NCI-H128 (cell line): ENCODE data around the gene KIAA0232.
"Not testable (repeated sequence)": the region's sequence is repeated elsewhere in the genome, so short reads cannot be mapped to it uniquely, and the experiment has no call there.

Experiments
- DNase-seq: peaks from one replicate; lab custom pipeline; 2025; ENCODE audit not compliant: unreplicated experiment; lab: John Stamatoyannopoulos, UW

The KIAA0232 gene

DNA sequence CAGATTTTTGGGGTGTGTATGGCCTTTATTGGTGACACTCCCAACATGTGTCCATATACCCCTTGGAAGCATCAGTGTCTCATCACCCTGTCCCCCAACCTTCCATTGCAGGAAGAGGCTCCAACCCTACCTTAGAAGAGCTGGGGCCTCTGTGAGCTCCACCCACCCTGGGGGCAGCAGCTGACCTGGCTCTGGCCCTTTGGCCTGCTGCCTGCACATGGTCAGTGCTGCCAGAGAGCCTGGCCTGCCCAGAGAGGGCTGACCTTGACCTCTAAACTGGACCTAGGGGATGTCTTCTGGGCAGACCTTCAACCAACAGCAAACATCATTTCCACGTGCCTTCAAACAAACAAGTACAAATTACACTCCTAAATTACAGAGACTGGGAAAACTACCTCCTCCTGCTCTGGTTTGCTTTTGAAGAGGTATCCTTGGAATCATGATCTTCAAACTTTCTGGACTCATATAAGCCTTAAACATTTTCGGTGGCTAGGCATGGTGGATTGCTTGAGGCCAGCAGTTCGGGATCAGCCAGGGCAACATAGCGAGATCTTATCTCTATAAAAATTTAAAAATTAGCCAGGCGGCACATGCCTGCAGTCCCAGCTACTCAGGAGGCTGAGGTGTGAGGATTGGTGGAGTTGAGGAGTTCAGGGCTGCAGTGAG lies 27.3 kb upstream of the KIAA0232 start:
- no peak for DNase-seq

DNA sequence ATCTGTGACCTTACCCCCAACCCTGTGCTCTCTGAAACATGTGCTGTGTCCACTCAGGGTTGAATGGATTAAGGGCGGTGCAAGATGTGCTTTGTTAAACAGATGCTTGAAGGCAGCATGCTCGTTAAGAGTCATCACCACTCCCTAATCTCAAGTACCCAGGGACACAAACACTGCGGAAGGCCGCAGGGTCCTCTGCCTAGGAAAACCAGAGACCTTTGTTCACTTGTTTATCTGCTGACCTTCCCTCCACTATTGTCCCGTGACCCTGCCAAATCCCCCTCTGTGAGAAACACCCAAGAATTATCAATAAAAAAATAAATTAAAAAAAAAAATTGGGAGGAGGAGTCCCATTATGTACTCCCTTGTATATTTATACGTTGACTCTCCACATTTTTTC lies 26.2 kb upstream of the KIAA0232 start:
- not testable (repeated sequence) for DNase-seq

DNA sequence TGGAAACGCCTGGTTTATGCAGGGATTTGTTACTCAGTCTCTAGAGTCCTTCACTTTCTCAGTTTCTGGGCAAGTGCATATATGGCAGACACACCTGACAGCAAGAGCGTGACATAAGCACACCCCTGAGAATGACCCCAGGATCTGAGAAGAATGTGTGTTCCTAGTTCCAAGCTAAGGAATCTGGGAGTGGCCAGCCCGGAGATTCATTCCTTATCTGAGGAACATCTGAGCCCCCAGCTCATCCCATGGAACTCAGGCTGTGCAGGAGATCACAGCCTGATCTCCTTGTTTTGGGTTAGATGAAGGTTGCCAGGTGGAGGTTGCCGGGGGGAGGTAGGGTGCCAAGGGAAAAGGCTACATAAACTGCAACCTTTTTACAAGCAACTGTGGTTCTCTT lies 23.8 kb upstream of the KIAA0232 start:
- DNase-seq: no peak

DNA sequence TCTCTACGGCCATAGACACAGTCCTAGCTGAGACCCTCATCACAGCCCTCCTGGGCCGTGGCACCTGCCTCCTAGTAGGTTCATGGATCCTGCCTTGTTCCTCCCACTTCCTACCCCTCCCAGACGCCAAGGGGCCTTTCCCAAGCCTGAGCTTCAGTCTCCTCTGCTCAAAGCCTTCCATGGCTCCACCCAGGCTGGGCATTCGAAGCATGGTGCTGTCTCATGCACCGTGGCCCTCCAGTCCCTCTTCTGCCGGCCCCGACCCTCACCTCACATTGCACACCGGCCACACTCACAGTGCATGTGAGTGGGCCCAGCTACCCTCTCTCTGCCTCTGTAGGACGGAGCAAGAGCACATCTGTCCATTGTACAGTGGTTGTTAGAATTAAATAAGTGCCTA lies 21.7 kb upstream of the KIAA0232 start:
- no peak for DNase-seq

DNA sequence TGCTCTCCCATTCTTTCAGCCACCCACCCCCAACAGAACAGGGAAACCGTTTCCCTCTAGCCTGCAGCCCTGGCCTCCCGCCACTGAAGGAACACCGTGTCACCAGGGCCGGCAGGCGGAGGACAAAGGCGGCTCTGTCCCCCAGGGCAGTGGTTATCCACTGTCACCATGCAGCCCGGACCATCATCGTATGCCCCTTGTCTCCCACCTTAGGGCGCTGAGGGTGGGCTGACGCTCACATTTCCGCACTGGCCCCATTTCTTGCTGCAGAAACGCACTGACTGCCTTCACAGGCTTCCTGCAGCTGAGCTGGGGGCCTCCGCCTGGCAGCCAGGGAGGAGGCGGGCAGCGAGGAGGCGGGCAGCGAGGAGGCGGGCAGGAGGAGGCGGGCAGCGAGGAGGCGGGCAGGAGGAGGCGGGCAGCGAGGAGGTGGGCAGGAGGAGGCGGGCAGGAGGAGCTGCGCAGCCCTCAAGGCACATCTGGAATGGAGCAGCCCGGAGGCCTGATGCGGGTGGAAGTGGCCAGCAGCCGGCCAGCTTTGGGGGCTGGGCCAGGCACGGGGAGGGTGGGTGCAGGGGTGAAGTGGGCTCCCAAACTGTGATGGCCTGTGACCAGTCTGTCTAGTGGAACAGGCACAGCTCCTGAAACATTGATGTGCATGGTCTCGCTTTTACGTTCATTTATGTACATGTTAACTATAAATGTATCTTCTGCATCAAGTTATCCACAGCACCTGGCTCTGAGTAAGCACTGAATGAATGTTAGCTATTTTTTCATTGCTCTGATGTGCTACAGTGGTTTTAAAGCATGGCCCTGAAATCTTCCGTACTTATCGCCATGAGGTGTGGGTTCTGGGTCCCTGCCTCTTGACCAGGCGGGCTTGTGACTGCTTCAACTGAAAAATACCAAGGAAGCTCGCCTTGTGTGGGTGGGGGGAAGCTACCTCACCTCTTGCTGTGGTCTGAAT lies 20.6 kb upstream of the KIAA0232 start:
- DNase-seq: no peak

DNA sequence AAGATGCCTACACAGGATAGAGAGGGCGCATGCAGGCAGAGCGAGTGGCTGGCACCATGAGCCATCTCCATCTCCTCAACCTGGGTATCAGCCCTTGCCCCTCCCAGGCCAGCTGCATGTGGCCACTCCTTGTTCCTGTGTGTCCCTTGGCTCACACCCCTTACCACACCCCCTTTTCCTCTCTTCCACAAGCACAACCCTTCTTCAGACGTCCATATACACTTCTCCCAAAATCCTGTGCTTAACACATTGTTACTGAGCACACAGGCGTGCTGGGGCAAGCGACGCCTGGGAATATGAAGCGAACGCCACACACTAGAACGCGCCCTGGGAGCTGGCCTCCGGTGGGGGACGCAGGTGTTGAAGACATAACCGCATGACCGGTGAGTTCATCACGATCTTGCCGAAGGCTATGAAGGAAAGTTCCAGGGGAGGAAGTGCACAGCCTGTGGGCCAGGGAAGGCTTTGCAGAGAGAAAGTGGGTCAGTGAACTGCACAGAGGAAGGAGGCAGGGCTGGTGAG lies 19.1 kb upstream of the KIAA0232 start:
- no peak for DNase-seq

DNA sequence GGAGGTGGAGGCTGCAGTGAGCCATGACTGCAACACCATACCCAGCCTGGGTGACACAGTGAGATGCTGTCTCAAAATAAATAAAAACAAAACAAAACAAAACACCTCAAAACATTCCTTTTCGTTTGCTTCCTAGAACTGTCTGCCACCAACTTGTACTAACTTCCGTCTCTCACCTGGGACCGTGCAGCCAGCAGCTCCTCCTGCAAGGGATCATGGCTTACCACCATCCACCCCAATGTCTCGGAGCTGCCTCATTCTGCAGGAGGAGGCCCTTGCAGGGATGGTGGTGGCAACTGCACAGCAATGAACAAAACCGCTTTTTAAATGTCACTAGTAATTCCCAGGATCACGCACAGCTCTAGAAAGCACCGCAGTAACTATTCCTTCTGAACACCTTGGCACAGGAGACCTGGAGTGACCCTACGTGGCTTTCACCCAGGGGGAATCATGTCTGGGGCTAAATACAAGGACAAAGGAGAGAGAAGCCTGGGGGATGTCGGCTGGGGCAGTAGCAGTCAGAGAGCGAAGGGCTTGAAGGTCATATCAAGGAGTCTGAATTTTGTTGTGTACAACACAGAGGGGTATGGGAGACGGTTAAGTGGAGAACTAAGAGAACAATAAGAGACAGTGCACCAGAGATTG lies 17.4 kb upstream of the KIAA0232 start:
- no peak for DNase-seq

DNA sequence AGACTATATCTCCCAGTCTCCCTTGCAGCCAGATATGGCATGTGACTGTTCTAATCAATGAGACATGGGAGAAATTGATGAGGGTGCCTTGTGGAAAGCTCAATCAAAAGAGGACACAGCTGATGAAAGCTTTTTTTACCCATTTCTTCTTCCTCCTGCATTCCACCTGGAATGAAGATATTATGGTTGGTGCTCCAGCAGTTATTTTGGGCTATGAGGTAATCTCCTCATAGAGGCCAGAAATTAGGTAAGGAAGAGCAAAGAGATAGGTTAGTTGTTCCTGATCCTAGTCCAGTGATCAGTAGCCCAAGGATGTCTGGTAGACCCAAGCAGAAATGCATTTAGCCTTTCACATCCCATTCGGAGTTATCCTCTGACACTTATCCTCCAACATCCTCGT lies 16.8 kb upstream of the KIAA0232 start:
- no peak for DNase-seq

DNA sequence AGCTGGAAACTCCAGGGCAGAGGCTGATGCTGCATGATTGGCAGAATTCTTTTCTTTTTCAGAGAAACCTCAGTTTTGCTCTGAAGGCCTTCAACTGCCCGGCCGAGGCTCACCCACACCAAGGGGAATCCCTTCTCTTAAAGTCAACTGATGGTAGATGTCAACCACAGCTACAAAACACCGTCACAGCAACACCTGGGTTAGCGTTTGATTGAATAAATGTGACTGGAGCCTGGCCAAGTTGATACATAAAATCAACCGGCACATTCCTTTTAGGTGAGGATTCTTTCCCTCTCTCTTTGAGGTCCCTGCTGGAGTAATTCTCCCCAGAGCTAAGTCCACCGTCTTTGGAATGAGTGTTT lies 15.2 kb upstream of the KIAA0232 start:
- no peak for DNase-seq

DNA sequence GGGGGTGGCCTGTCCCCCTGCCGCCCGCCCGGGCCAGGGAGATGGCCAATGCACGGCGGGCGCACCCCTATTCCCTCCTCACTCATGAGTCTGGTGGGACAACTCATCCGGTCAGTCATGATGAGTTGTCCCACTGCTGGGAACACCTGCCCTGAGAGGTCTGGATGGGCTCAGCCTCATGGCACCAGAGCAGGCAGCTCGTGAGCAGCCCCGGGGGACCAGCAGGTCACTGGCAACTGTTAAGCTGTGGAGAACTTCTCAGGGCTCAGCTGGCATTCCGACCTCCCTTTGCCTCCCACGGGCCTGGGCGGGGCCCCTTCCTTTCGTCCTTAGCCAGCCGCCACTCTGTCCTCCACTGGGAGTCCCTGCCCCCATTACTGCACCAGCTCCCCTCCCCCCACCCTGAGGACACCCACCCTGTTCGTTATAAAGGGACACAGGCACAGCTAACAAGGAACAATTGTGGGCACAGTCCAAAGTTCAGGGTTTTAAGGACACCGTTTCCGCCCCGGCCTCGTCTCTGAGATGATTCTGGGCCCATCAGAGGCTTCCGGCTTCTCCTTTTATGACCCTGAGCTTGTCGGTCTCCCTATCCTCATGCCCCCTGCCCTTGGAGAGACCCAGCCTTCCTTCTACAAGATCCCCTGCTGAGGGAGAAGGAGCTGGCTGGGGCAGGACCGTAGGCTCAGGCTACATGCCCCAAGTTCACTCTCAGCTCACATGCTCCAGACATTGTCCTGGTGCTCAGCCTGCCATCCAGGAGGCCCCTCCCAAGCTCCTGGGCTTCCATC lies 14.6 kb upstream of the KIAA0232 start:
- no peak for DNase-seq

DNA sequence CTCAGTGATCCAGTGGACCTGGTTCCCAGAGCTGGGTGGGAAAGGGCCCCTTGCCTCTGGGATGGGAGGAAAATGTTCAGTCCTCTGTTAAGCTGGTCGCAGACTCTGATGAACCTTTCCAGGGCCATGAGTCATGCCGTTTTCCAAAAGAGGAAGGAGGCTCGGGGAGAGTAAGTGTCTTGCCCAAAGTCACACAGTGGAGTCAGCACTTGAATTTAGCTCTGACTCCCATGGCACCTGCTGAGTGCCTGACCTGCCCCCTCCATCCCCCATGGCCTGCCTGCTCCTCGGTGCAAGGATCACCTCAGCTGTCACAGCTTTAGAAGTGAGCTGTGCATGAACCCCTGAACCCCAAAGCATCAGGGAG lies 14.0 kb upstream of the KIAA0232 start:
- DNase-seq: no peak

DNA sequence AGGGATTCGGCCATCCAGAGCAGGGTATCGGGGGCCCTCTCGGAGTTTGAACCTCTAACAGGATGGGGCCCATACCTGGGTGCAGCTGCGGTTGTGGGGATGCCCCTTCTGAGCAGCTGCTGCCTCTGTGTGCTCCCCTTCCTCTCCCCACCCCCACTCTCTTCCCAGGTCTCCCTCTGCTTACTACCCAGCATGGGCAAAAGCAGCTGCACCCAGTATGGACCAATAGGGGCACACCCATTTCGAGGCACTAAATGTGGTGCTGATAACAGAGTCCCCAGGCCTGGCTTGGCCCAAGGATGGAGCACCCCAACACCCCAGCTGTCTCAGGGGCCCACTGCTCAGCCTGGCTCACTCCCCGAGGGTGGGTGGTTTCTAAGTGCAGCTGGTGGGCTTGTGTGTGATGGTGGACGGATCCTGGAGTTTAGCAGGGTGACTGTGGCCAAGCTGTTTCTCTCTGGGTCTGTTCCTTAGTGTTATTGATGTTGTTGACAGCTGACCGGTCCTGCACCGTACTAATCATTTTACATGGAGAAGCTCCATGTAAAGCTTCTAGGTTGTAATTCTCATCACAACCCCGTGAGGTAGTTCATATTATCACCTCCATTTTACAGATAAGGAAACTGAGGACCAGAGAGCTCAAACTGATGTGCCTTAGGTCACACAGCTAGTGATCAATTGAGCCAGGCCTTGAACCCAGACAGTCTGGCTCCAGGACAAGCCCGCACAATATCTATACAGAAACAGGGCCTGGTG lies 13.1 kb upstream of the KIAA0232 start:
- no peak for DNase-seq

DNA sequence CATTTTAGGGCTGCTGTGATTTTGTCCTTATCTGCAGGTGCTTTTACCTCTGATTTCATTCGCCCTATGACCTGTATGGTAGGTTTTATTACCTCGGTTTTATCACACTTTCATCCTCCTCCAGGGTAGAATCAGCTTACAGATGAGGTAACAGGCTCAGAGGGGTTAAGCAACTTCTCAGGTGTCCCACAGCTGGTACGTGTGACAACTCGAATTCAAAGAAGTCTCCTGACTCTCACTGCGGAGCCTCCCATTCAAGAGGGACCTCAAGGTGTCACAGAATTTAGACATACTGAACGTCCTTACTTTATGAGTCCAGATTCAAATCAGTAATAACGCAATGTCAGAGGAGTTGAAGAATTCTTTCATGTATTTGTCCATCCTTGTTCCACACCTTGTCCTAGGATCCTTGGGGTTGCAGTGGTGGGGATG lies 12.5 kb upstream of the KIAA0232 start:
- no peak for DNase-seq

DNA sequence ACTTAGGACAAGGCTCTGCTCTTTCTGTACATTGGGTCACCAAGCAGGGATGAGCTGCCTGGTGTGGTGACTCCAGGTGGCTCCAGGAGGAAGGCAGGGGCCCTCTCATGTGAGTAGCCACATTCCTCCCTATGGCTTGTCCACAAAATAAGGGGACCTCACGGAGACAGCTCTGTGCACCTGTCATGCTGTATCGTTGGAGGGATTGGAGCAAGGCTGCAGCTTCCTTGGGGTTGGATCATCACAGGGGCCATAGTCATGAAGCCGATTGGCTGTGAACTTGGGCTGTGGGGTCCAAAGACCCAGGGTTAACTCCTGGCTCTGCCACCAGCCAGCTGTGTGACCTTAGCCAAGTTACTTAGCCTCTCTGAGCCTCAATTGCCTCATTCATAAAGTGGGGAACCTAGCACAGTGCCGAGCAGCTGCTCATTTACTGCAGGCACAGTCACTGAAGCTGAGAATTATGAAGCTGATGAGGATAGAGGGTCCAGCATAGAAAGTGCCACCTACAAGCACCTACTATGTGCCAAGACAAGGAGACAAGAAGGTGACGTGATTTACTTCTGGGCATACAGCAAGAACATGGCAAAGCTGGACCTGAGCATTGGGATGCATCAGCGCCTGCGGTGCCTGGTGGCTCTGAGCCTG lies 11.8 kb upstream of the KIAA0232 start:
- no peak for DNase-seq

DNA sequence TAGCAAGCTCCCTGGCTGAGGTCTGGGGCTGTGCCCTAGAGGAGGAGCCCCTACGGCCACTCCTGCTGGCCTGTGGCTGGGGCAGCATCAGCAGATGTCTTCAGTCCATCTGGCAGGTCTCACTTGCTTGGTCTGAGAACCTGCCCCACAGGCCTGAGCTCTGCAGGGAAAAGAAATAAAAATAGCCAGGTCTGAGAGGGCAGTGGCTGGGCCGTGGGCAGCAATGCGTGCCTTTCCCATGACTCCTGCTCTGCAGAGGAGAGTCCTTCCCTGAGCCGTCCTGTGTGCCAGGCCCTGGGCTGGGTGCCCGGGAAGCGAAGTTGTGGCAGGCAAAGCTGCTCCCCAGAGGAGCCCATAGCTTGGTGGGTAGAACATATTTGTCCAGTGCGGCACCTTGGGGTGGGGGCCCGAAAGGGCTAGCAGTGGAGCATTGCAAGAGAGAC lies 11.3 kb upstream of the KIAA0232 start:
- no peak for DNase-seq

DNA sequence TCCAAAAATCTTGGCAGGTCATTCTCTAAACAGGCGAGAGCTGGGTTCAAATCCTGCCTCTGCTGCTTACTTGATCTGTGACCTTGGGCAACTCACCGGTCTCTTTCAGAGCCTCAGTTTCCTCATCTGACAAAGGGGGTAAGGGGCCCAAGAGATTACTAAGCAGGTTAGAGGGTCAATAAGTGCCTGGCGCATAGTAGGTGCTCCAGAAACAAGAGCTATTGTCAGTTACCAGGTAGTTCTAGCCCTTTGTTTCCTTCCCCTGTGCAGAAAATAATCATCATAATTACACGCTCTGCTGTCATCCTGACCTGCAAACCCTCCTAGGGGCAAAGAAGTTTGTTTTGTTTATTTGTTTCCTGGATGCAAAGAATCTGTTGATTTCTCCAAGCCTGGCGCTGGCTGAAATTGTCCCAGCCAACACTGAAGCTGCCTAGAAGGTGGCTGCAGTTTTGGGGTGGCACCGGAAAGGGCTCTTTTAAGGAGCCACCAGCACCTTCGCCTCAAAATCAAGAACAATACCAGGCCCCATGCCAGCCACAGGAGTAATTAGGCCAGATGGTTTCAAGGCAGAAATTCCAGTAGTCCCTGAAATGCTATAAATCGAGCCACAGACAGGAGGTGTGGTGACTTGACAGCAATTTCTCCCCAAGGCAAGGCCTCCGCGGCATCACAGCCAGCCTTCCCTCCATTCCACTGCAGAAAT lies 10.2 kb upstream of the KIAA0232 start:
- DNase-seq: no peak

DNA sequence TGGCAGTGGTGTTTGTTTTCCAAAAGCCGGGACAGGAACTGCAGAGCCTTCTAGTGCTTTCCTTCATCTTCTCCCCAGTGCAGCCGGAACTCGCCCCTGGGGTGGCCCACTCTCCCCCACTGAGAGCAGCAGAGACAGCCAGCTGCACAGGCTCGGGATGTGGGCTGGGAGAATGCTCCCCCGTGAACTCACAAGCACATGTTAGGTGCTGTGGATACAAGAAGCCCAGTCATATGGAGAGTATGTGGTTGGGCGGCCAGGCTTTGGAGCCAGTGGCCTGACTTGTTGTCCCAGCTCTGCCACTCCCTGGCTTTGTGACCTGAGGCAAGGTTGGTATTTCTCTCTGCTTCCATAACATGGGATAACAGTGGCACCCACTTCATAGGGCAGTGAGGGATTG lies 9.4 kb upstream of the KIAA0232 start:
- DNase-seq: no peak

DNA sequence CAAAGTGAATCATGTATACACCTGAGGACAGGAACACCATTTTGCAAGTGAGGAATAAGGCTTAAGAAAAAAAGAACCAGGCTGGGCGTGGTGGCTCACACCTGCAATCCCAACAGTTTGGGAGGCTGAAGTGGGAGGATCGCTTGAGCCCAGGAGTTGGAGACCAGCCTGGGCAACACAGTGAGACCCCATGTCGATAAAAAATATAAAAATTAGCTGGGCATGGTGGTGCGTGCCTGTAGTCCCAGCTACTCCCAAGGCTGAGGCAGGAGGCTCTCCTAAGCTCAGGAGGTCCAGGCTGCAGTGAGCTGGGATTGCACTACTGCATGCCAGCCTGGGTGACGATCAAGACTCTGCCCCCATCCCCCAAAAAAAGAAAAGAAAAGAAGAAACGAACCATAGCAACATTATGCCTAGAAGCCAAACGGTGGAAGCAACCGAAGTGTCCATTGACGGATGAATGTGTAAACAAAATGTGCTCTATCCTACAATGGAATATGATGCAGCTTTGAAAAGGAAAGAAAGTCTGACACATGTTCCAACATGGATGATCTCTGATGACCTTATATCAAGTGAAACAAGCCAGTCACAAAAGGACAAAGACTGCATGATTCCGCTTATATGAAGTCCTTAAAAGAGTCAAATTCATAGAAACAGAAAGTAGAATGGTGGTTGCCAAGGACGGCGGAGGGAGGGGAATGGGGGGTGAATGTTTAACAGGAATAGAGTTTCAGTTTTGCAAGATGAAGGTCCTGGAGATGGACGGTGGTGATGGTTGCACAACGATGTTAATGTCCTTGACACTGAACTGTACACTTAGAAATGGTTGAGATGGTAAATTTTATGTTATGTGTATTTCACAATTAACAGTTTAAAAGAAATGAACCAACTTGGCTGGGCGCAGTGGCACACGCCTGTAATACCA lies 8.6 kb upstream of the KIAA0232 start:
- DNase-seq: no peak
